Neural progenitor cell (in vitro differentiated cells): ENCODE data around the gene TOR4A.

Source experiments
- CTCF ChIP-seq: fragments of 200-600 bp; sonication (generic); IDR thresholded peaks from 2 replicates; pipeline ENCODE4 v1.5.1; 2017; ENCODE audit warnings: antibody characterized with exemption, mild to moderate bottlenecking
- EZH2 ChIP-seq: fragments of 200-600 bp; sonication (generic); IDR thresholded peaks from 2 replicates; pipeline ENCODE4 v1.6.1; 2017; ENCODE audit warnings: antibody characterized with exemption, mild to moderate bottlenecking, moderate library complexity

GRCh38 chr9:137242269-137243203 lies 35.0 kb upstream of the TOR4A start:
- TF ChIP-seq CTCF (no peak), EZH2 (no peak)
